DMS153 treated with DMSO at 0.1 percent for 48 hours (cell line): Measurements from ENCODE around the gene PCNX3.
A peak's percentile ranks its signal among the peaks of the same experiment; 100 is the strongest.
"Not testable (repeated sequence)": the region's sequence is repeated elsewhere in the genome, so short reads cannot be mapped to it uniquely, and the experiment has no call there.

Experiments
- DNase-seq: peaks from one replicate; lab custom pipeline; 2025; ENCODE audit not compliant: unreplicated experiment; lab: John Stamatoyannopoulos, UW

Gene PCNX3

DNA sequence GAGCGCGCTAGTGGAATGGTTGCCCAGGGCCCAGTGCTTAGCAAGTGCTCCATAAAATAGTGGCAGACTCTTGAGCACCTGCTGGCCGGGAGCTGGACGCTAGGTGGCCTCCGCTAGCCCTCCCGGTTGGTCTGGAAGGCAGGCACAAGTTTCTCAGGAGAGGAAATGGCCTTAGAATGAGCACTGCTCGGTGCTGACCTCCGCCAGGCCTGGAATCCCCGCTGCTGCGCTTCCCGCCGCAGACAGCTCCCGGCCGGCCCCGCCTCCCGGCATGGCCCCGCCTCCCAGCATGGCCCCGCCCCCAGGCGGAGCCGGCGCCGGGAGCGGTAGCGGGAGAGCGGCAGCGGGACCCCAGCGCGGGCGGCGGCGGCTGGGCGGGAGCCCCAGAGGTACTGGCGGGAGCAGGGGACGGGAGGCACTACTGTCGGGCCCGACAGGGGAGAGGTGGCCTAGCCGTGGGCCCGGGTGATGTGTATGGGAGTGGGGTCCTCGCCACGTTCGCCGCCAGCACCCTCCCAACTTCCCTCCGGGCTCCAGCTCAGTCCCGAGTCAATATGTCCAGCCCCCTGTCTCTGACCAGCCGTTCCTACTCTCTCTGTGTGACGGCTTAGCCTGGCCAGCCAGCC is 22.3 kb downstream of the PCNX3 start, which contains the start of gene SIPA1:
Gene SIPA1, plus strand, starts transcription at position 308 of the 626 bp plus-strand sequence. CDS start 2,821 bp downstream, outside the sequence.
- peak; percentile 41 for DNase-seq

DNA sequence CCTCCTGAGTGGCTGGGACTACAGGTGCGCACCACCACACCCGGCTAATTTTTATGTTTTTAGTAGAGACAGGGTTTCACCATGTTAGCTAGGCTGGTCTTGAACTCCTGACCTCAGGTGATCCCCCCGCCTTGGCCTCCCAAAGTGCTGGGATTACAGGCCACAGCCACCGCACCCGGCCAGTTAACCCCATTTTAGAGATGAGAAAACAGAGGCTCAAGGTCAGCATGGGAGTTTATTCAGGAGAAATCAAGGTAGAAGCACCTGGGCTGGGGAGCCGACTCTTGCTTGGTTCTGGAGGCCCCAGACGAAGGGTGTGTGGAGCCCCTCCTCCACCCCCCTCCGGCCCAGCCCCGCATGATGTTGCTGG is 23.6 kb downstream of the PCNX3 start:
- not testable (repeated sequence) for DNase-seq

- DNase-seq, result no peak
Observed at GRCh38 chr11:65639623-65640482, 24.3 kb downstream of the PCNX3 start.

DNA sequence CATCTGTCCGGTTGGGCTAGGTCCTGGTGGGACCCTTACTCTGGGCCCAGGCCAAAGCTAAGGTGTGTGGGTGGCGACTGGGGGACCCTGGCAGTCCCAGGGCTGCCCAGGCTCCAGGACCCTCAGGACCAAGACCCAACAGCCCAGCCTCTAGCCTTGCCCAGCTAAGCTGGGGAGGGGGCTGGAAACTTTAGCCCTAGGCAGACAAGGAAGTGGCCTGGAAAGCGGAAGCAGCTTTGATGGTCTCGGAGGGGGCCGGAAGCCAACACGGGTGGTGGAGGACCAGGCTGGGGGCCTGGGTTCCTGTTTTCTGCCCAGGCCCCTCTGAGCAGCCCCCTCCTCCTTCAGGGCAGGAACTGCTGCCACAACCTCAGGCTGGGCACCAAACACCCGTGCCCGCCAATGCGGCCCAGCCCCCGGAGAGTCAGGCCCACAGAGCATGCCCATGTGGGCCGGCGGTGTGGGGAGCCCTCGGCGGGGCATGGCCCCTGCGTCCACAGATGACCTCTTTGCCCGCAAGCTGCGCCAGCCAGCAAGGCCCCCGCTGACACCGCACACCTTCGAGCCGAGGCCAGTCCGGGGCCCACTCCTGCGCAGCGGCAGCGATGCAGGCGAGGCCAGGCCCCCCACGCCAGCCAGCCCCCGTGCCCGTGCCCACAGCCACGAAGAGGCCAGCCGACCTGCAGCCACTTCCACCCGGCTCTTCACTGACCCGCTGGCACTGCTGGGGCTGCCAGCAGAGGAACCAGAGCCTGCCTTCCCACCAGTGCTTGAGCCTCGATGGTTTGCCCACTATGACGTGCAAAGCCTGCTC is 25.1 kb downstream of the PCNX3 start:
- DNase-seq, result no peak

GRCh38 chr11:65641297-65642013 is 25.9 kb downstream of the PCNX3 start:
- DNase-seq, result no peak

GRCh38 chr11:65642014-65642671 is 26.6 kb downstream of the PCNX3 start:
- DNase-seq, result no peak

DNA sequence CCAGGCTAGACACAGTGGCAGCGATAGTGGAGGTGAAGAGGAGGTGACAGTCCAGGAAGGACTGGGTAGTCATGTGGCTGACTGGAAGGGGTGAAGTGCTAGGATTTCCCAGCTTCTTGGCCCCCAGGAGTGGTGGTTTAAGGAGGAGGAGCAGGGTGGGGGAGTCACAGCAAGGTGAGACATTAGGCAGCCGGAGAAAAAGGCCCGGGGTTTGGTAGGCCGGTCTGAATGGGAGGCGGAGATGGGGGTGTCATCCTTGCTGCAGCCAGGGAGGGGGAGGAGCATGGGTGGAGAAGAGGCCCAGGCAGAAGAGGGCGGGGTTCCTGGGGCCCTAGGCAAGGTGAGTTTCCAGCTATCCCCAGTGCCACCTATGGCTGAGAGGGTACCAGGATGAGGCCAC is 28.4 kb downstream of the PCNX3 start:
- DNase-seq, result no peak

GRCh38 chr11:65644837-65645236 is 29.3 kb downstream of the PCNX3 start:
- no peak for DNase-seq

DNA sequence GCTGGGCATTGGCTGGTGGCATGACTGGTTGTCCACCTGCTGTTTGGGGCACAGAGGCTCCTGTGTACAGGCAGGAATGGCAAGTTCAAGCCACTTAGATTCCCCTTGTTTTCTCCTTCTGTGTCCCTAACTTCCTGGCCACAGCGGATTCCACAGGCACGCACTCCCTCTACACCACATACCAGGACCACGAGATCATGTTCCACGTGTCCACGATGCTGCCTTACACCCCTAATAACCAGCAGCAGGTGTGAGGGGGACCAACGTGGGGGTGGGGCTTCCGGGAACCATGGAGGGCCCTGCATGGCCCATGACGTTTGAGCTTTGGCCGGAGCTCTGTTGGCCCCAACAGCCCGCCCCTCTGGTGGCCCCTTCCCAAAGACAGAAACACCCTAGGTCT is 30.1 kb downstream of the PCNX3 start:
- DNase-seq, result no peak

GRCh38 chr11:65646288-65646957 is 30.8 kb downstream of the PCNX3 start:
- no peak for DNase-seq

GRCh38 chr11:65646958-65647701 is 31.6 kb downstream of the PCNX3 start:
- DNase-seq, result peak; percentile 14

DNA sequence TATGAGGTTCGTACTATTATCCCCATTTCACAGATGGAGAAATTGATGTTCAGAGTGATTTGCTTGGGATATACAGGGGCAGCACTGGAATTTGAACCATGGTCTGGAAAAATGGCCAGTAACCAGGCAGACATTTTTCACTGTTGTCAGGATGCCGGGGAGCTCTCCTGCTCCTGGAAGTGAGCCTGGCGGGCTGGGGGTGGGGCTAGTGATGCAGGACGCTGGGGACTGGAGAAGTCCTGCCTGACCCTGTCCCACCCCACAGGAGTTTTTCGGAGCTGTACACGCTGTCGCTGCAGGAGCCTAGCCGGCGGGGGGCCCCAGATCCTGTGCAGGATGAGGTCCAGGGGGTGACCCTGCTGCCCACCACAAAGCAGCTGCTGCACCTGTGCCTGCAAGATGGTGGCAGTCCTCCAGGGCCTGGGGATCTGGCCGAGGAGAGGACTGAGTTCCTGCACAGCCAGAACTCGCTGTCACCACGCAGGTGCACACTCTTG is 33.5 kb downstream of the PCNX3 start:
- DNase-seq, result no peak

- DNase-seq, result no peak
Observed at GRCh38 chr11:65649656-65650546, 34.3 kb downstream of the PCNX3 start.

- DNase-seq, result no peak
Observed at GRCh38 chr11:65650547-65651338, 35.2 kb downstream of the PCNX3 start.

GRCh38 chr11:65651339-65651588 is 35.7 kb downstream of the PCNX3 start:
- DNase-seq, result no peak

- no peak for DNase-seq
Observed at GRCh38 chr11:65651589-65652510, 36.3 kb downstream of the PCNX3 start.
